ENCODE measurements around the gene MEPCE.
"Not testable (repeated sequence)": the region's sequence is repeated elsewhere in the genome, so short reads cannot be mapped to it uniquely, and the experiment has no call there.

The MEPCE gene, protein sequence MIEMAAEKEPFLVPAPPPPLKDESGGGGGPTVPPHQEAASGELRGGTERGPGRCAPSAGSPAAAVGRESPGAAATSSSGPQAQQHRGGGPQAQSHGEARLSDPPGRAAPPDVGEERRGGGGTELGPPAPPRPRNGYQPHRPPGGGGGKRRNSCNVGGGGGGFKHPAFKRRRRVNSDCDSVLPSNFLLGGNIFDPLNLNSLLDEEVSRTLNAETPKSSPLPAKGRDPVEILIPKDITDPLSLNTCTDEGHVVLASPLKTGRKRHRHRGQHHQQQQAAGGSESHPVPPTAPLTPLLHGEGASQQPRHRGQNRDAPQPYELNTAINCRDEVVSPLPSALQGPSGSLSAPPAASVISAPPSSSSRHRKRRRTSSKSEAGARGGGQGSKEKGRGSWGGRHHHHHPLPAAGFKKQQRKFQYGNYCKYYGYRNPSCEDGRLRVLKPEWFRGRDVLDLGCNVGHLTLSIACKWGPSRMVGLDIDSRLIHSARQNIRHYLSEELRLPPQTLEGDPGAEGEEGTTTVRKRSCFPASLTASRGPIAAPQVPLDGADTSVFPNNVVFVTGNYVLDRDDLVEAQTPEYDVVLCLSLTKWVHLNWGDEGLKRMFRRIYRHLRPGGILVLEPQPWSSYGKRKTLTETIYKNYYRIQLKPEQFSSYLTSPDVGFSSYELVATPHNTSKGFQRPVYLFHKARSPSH

DNA sequence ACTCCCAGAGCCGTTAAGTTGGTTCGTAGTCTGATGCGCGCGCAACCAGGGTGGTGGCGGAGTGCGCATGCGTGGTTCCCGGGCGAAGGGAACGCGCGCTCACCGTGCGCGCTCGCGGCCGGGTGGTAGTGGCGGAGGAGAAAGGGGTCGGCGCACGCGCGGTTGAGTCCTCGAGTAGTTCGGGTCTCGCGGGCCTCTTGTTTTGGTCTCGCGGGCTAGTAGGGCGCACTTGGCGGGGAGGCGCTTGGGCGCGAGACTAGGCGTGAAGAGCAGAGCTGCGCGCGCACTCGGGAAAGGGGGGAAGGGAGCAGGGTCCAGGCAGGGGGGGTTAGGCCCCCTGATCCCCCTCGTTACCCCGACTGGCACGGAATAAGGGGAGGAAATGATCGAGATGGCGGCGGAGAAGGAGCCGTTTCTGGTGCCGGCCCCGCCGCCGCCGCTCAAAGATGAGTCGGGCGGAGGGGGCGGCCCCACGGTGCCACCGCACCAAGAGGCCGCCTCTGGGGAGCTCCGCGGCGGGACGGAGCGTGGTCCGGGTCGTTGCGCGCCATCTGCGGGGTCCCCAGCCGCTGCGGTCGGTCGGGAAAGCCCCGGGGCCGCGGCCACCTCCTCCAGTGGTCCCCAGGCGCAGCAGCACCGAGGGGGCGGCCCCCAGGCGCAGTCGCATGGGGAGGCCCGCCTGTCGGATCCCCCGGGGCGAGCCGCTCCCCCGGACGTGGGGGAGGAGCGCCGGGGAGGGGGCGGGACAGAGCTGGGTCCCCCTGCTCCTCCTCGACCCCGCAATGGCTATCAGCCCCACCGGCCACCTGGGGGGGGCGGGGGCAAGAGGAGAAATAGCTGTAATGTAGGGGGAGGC, at the start of gene MEPCE:
Gene MEPCE (plus strand): TSS at position 195 of the 856 bp plus-strand sequence. CDS start 188 bp downstream, at position 383.
- DNase-seq (ENCODE audit: low read depth in 2 of 2): peak; percentile 93 to 94

GRCh38 chr7:100380196-100380595, 49.4 kb upstream of the MEPCE start:
- DNase-seq (ENCODE audit: low read depth in 2 of 2): no peak

DNA sequence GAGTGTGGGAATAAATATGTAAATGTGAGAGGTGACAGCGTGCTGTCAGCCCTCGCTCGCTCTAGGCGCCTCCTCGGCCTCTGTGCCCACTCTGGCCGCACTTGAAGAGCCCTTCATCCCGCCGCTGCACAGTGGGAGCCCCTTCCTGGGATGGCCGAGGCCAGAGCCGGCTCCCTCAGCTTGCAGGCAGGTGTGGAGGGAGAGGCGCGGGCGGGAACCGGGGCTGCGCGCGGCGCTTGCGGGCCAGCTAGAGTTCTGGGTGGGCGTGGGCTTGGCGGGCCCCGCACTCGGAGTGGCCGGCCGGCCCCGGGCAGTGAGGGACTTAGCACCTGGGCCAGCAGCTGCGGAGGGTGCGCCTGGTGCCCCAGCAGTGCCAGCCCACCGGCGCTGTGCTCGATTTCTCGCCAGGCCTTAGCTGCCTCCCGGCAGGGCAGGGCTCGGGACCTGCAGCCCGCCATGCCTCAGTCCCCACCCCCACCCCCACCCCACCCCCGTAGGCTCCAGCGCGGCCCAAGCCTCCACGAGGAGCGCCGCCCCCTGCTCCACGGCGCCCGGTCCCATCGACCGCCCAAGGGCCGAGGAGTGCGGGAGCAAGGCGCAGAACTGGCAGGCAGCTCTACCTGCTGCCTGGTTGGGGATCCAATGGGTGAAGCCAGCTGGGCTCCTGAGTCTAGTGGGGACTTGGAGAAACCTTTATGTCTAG, 47.9 kb upstream of the MEPCE start:
- DNase-seq (ENCODE audit: low read depth in 2 of 2): not testable (repeated sequence)

DNA sequence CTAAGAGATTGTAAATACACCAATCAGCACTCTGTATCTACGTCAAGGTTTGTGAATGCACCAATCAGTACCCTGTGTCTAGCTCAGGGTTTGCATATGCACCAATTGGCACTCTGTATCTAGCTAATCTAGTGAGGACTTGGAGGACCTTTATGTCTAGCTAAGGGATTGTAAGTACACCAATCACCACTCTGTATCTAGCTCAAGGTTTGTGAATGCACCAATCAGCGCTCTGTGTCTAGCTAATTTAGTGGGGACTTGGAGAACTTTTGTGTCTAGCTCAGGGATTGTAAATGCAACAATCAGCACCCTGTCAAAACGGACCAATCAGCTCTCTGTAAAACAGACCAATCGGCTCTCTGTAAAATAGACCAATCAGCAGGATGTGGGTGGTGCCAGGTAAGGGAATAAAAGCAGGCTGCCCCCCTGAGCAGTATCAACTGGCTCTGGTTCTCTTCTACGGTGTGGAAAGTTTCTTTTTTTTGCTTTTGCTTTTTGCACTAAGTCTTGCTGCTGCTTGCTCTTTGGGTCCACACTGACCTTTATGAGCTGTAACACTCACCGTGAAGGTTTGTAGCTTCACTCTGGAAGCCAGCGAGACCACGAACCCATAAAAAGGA, 47.3 kb upstream of the MEPCE start:
- not testable (repeated sequence) for DNase-seq (ENCODE audit: low read depth in 2 of 2)

- no peak for DNase-seq (ENCODE audit: low read depth in 2 of 2)
Observed at GRCh38 chr7:100384628-100385294, 44.9 kb upstream of the MEPCE start.

GRCh38 chr7:100386940-100387339, 42.7 kb upstream of the MEPCE start:
- no peak for DNase-seq (ENCODE audit: low read depth in 2 of 2)

- DNase-seq (ENCODE audit: low read depth in 2 of 2): no peak
Observed at GRCh38 chr7:100387695-100388094, 41.9 kb upstream of the MEPCE start.

DNA sequence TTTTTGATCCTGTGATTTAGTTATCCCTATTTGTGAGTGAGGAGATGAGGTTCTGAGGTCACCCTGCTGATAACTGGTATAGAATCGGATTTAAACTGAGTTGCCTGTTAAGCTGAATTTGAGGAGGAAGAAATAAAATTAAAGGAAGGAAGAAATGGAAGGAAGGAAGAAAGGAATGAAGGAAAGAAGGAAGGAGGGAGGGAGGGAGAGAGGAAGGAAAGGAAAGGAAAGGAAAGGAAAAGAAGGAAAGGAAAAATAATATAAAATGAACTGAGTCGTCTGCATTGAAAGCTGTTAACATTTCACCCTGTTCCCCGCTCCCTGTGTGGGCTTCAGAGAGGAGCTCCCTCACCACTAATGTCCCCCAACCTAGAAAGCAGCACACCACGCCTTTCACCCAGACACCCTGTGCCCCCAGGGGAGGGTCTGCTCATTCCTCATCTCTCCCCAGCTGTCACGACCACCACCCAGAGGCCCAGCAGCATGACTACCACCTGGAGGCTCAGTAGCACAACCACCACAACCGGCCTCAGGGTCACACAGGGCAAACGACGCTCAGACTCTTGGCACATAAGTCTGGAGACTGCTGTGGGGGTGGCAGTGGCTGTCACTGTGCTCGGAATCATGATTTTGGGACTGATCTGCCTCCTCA, 40.1 kb upstream of the MEPCE start:
- no peak for DNase-seq (ENCODE audit: low read depth in 2 of 2)

GRCh38 chr7:100390286-100391009, 39.2 kb upstream of the MEPCE start:
- no peak for DNase-seq (ENCODE audit: low read depth in 2 of 2)

DNA sequence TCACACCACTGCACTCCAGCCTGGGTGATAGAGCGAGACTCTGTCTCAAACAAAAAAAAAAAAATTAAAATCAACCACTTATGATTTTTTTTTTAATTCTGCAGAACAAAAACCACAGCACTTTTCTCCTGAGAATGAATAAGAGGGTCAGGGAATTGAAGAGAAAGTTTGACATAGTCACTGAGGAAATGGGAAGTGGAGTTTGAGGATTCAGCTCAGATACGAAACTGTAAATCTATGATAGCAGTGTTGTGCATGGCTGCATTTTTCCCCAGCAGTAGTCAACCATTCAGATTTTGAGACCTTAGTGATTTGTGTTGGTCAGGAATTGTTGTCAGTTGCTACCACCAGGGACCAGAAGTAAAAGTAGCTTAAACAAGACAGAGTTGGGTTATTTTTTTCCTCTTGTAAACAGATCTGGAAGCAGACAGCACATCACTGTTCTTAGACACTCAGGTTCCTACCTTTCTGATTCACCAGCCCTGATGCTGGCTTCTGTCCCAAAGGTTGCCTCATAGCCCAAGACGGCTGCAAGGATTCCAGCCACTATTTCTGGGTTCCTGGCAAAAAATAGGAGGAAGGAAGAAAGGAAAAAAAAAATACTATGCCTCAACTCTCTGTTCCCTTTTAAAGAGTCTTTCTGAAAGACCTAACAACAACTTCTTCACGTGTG, 36.3 kb upstream of the MEPCE start:
- DNase-seq (ENCODE audit: low read depth in 2 of 2): no peak

DNA sequence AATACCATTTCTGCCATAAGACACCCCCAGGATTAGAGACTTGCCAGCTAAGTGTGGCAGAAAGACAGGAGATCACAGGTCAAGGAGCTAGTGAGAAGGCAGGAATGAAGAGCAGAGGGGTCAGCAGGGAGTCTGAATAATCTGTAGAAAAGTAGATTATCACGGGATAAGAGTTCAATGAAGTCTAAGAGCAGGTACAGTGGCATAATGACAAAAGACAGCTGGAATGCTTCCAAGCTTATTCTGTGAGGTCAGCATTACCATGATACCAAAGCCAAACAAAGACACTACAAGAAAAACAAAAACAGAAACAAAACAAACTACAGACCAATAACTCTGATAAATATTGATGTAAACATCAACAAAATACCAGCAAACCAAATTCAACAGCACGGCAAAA, 35.6 kb upstream of the MEPCE start:
- DNase-seq (ENCODE audit: low read depth in 2 of 2): no peak

- DNase-seq (ENCODE audit: low read depth in 2 of 2): peak; percentile 45 to 49
Observed at GRCh38 chr7:100396421-100396982, 33.1 kb upstream of the MEPCE start.

- no peak for DNase-seq (ENCODE audit: low read depth in 2 of 2)
Observed at GRCh38 chr7:100397315-100398081, 32.1 kb upstream of the MEPCE start.

DNA sequence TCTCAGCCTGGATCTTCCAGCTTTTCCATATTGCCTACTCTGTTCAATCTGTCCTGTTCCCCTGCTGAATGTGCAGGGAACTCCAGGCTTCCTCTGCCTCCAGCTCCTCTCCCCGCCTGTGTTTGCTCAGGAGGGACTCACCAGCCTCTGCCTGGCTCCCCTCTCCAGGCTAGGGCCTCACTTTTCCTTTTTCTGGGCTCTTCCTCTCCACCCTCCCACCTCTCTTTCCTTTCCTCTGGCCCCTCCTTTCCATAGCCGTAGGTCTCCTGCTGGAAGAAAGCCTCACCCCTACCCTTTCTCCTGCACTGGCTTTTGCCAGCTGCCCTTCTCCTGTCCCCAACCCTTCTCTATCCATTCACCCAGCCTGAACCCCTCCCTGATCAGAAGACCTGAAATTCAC, 31.4 kb upstream of the MEPCE start:
- no peak for DNase-seq (ENCODE audit: low read depth in 2 of 2)

GRCh38 chr7:100400041-100400440, 29.6 kb upstream of the MEPCE start:
- no peak for DNase-seq (ENCODE audit: low read depth in 2 of 2)

GRCh38 chr7:100400656-100401055, 29.0 kb upstream of the MEPCE start:
- no peak for DNase-seq (ENCODE audit: low read depth in 2 of 2)

DNA sequence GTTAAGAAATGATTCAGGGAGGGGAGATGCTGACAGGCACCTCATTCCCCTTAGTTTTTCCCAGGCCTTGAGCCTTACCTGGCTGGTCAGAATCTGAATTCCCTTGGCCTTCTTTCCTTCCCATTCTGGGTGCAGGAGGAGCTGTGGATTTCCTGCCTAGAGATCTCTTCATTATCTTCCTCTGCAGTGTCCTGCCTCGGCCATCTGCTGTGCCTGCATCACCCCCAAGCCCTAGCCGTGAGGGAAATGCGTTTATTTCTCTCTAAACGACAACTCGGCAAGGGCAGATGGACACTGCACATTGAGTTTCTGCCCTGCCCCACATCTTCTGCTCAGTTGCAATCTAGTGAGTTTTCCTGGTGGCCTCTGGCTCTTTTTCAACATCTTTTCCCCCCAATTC, 27.8 kb upstream of the MEPCE start:
- no peak for DNase-seq (ENCODE audit: low read depth in 2 of 2)

- no peak for DNase-seq (ENCODE audit: low read depth in 2 of 2)
Observed at GRCh38 chr7:100402241-100402640, 27.4 kb upstream of the MEPCE start.
